ENCODE results near the gene DEFB132. TPM values are rescaled to one million over a fixed set of nuclear protein-coding genes. Genes with fewer than 3 reads are reported as not detected.

The DEFB132 gene
- total and polyA plus RNA-seq, 2 of the 8 experiments (the other 6 are each of a cell fraction or from before 2014, with no cell fraction given) = not detected

DNA sequence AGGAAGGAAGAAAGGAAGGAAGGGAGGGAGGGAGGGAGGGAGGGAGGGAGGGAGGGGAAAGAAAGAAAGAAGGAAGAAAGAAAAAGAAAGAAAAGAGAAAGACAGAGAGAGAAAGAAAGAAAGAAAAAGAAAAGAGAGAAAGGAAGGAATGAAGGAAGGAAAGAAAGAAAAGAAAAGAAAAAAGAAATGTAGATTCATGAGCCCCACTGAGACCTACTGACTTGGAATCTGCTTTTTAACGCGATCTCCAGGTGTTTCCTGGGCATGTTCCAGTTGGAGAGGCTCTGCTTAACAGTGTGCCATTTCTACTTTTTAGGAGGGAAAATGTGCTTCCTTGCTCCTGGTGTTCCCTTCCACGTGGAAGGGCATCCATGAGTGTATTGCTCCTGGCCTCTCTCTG, 16.4 kb downstream of the DEFB132 start:
- H3K79me1 ChIP-seq (ENCODE audit: low read depth, low read length) = no peaks in the 10 kb centered on the region; the same call in 1 of the 2 replicates
- no peaks in the 10 kb centered on the region for H3K9me3 ChIP-seq (ENCODE audit: insufficient read depth in 2 of 2, low read depth in 1 of 2, low read length in 1 of 2)
- no peak overlapping the region for H3K14ac ChIP-seq (ENCODE audit: insufficient read length)
- H3K23me2 ChIP-seq (ENCODE audit: low read depth, low read length) = no peaks in the 10 kb centered on the region; the same call in 1 of the 2 replicates
- ChIA-PET POLR2A (ENCODE audit: partially characterized antibody) (interaction anchor here (1.2 to 2.2 kb wide), 2 partner anchors 9 to 51 kb away, joined by 3 to 11 read pairs; partner anchors contain the start of gene SOX12), CTCF (ENCODE audit: partially characterized antibody) (interaction anchor here (0.9 to 2.5 kb wide), 3 partner anchors 7 to 57 kb away, joined by 3 to 12 read pairs (median 9); no protein-coding TSS in a partner anchor)
- H2AFZ ChIP-seq (ENCODE audit: low read length) = no peak overlapping the region
- no peak for TF ChIP-seq CEBPB (IDR thresholded peaks at IDR 0.05; ENCODE audit: low read depth, low read length)
- TF ChIP-seq PHF8 (conservative IDR thresholded peaks at IDR 0.05; ENCODE audit: low read depth, low read length) = no peak
- no peak for TF ChIP-seq KDM4A (IDR thresholded peaks at IDR 0.05; ENCODE audit: low read depth, low read length, severe bottlenecking)
- TF ChIP-seq POLR2A (IDR thresholded peaks at IDR 0.05; ENCODE audit: control extremely low read depth in 1 of 2, low read depth in 2 of 2, low read length in 2 of 2) = no peak
- no peak for TF ChIP-seq SIN3A (conservative IDR thresholded peaks at IDR 0.05 in 1 of 2, IDR thresholded peaks at IDR 0.05 in 1 of 2; ENCODE audit: low read depth in 1 of 2, low read length in 2 of 2)
- no peak for TF ChIP-seq TBP (IDR thresholded peaks at IDR 0.05; ENCODE audit: low read depth, low read length)
- no peak for TF ChIP-seq EZH2 (IDR thresholded peaks at IDR 0.05; ENCODE audit: low read depth, low read length, severe bottlenecking)
- no peak for TF ChIP-seq MAFK (IDR thresholded peaks at IDR 0.05; ENCODE audit: low read depth, low read length)
- TF ChIP-seq BRCA1 (IDR thresholded peaks at IDR 0.05; ENCODE audit: low read depth, low read length) = no peak
- no peak for TF ChIP-seq CTBP2 (IDR thresholded peaks at IDR 0.05; ENCODE audit: borderline replicate concordance, insufficient read depth, insufficient read length, low read length)
- TF ChIP-seq EP300 (IDR thresholded peaks at IDR 0.05; ENCODE audit: borderline replicate concordance in 1 of 2, low read depth in 2 of 2, low read length in 2 of 2) = no peak
- no peak for TF ChIP-seq TCF12 (IDR thresholded peaks at IDR 0.05; ENCODE audit: low read depth, low read length)
- TF ChIP-seq KDM1A (IDR thresholded peaks at IDR 0.05; ENCODE audit: borderline replicate concordance, low read length) = no peak
- TF ChIP-seq HDAC6 (IDR thresholded peaks at IDR 0.05; ENCODE audit: low read depth, low read length) = no peak
- no peak overlapping the region for H3K27ac ChIP-seq (ENCODE audit: low read depth, low read length)
- DNase-seq (ENCODE audit: low read depth in 1 of 2, low spot score in 2 of 2) (no peak), FAIRE-seq (no peak)
- H4K5ac ChIP-seq (ENCODE audit: insufficient read length, low read depth, low read length) = no peak overlapping the region
- H3K23ac ChIP-seq (ENCODE audit: insufficient read length) = no peak overlapping the region
- no peak overlapping the region for H3K4me2 ChIP-seq (ENCODE audit: insufficient read depth in 1 of 2, low read depth in 2 of 2, low read length in 2 of 2)
- peaks cover 0 to 4% (median 4%) of the 10 kb centered on the region in 4 experiments; a peak in 4 of 7 replicates for H3K4me1 ChIP-seq (replicated peaks in 1 of 4; ENCODE audit: control insufficient read depth in 3 of 4, insufficient read depth in 4 of 4, low read length in 3 of 4)
- H2BK120ac ChIP-seq (replicated peaks; ENCODE audit: low read depth, low read length) = no peak overlapping the region
- H2AK5ac ChIP-seq (ENCODE audit: low read depth, low read length) = no peak overlapping the region
- H3K36me3 ChIP-seq (ENCODE audit: control insufficient read depth in 2 of 4, insufficient read depth in 4 of 4, low read length in 3 of 4) = peaks cover 8 to 21% (median 13%) of the 10 kb centered on the region in 4 experiments; a peak in 7 of 8 replicates
- no peaks in the 10 kb centered on the region for H3K27me3 ChIP-seq (replicated peaks in 1 of 4; ENCODE audit: control insufficient read depth in 3 of 4, extremely low read depth in 1 of 4, insufficient read depth in 3 of 4, low read length in 3 of 4)
- no peak overlapping the region for H2BK5ac ChIP-seq (ENCODE audit: low read depth, low read length)
- H4K8ac ChIP-seq (ENCODE audit: extremely low read depth, insufficient read depth, low read length) = no peak overlapping the region
- H3K56ac ChIP-seq (replicated peaks; ENCODE audit: insufficient read length, low read depth, low read length) = no peak overlapping the region
- H3K4me3 ChIP-seq (ENCODE audit: extremely low read depth in 1 of 4, insufficient read depth in 2 of 4, low read depth in 3 of 4, low read length in 4 of 4) = no peak overlapping the region
- no peak overlapping the region for H2BK15ac ChIP-seq (ENCODE audit: low read length)
- H2BK20ac ChIP-seq (ENCODE audit: low read length) = no peak overlapping the region
- no peak overlapping the region for H3K18ac ChIP-seq (ENCODE audit: extremely low read depth, low read length)
- H2BK12ac ChIP-seq (ENCODE audit: low read depth, low read length) = no peak overlapping the region
- H3K4ac ChIP-seq (replicated peaks; ENCODE audit: insufficient read length, low read depth, low read length) = no peak overlapping the region
- H3K79me2 ChIP-seq (ENCODE audit: control insufficient read depth in 1 of 2, insufficient read depth in 2 of 2, low read length in 2 of 2) = no peaks in the 10 kb centered on the region
- H4K20me1 ChIP-seq (replicated peaks in 1 of 2; ENCODE audit: control insufficient read depth in 1 of 2, insufficient read depth in 2 of 2, low read length in 2 of 2) = peaks cover 2 to 6% of the 10 kb centered on the region in 2 experiments
- H3K9ac ChIP-seq (replicated peaks in 1 of 4; ENCODE audit: extremely low read depth in 1 of 4, low read depth in 3 of 4, low read length in 3 of 4) = no peak overlapping the region
- H4K91ac ChIP-seq (replicated peaks; ENCODE audit: insufficient read length, low read length) = no peak overlapping the region
- 91% methylated on average over 3 of the region's 3 CpGs; no CpG with 5 or more reads in 1 of the 2 experiments for WGBS, 2 experiments (ENCODE audit: extremely low coverage in 1 of 2, insufficient coverage in 1 of 2, insufficient read length in 1 of 2, insufficient replicate concordance in 2 of 2, low coverage in 1 of 2, low lambda C conversion rate in 2 of 2, missing lambda C conversion rate in 1 of 2)
